Glomerular visceral epithelial cell (primary cell): ENCODE data around the gene MAGI1.
A peak's percentile ranks its signal among the peaks of the same experiment; 100 is the strongest.
"Not testable (repeated sequence)": the region's sequence is repeated elsewhere in the genome, so short reads cannot be mapped to it uniquely, and the experiment has no call there.

Source experiments
- DNase-seq: peaks from one replicate; pipeline ENCODE4 v3.0.0-alpha.2; 2016; ENCODE audit errors: extremely low spot score

MAGI1 gene

DNA sequence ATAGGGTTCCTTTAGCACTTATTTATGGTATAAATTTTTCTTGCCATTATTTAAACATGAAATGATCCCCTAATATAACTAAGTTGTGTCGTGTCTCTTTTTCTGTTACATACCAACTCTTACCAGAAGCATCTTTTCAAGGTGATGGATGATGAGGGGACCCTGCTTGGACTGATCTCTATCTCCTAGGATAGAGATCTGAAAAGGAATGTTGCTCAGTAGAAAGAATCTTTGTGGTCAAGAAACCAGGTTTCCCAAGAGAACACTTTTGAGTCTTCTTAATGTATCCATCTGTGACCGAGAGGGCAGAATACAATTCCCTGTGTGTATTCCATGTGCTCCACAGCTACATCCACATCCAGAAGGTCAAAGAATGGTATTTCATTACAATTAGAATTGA lies 409.7 kb downstream of the MAGI1 start:
- no peak for DNase-seq

DNA sequence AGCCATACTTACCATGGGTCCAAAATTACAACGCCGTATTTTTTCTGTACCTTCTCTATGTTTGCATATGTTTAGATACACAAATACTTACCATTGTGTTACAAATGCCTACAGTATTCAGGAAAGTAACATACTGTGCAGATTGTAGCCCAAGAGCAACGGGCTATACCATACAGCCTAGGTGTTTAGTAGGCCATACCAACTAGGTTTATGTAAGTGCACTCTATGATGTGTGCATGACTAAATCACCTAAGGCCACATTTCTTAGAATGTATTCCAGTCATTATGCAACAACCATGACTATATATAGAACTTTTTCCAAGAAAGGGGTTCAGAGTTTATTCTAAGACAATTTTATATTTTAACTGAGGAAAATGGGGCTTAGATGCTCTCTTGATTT lies 411.7 kb downstream of the MAGI1 start:
- no peak for DNase-seq

DNA sequence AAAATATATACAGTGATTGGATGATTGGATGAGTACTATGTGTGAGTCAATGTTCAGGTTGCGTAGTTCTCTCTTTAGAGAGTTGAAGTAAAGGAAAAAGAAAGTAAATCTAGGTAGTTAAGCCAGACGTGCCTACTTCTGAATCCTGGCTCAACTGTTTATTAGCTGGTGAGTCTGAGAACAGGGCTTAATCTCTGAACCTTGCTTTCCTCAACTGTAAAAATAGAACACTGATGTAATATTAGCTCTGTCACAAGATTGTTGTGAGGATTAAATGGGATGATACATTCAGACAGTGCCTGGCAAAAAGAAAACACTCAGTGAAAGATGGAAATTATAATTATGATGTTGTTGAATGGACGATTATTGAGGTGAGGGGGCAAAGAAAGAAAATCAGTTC lies 413.4 kb downstream of the MAGI1 start:
- DNase-seq: no peak

DNA sequence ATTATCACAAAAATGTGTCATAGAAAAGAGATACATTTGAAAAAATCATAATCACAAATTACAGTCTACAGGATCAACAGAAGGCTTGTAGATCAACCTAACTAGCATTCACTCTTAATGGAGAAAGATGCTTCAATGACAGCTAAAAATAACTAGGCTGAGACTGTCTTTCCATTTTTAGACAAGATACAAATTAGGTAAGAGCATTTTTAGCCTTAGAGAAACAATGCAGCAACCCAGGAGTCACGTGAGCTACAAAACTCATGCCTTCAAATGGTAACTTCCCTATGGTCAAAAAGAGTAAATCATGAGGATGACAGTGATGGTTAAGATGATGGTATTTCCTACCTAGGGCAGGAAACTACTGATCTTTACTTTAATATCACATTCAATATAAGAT lies 415.4 kb downstream of the MAGI1 start:
- DNase-seq: no peak

DNA sequence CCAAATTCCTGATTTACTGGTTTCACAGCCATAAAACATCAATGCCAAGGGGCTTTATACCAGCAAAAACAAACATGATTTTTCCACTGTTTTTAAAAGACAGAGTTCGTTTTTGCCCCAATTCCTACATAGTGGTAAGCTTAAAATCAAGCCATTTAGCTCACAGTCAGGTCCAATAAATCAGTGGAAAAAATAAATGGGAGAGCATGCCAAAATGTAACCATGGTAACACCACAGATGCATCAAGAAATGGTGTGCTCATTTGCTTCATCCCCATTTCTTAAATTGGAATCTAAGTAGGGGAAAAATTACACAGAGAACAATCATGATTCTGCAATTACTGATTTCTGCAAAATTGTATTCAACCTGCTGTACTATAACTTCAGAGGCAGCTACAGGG lies 418.8 kb downstream of the MAGI1 start:
- DNase-seq: no peak

DNA sequence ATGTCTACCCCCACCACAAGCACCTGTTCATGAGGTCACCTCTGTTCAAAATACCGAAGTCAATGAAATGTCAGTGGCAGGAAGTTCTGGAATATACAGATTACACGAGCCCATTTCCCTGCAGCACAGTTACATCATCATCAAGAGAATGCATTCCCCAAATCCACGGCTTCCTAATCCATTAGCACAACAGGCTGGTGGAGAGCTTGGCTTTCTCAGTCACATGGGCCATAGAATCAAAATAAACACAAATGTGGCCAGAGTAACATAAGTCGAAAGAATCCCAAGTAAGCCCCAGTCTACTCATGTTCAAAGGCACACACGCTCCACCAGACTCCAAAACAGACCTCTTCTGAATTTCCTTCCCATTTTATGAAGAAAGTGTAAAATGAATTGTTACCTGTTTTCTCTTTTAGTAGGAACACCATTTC lies 419.3 kb downstream of the MAGI1 start:
- no peak for DNase-seq

DNA sequence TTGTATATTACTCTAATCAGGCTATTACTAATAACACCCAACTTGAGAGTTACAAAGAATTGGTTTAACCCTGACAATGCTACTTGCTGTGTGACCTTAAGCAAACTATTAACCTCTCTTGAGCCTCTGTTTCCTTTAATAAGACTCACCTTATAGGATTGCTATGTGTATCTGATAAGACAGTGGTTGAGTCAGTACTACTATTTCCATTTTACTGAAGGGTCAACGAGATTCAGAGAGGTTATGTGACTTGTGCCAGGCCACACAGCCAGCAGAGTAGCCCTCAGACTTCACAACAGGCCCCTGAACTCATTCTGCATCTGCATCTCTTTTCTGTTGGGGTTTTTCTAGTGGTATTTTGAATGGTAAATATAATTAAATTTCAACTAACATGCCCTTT lies 420.1 kb downstream of the MAGI1 start:
- DNase-seq: no peak

DNA sequence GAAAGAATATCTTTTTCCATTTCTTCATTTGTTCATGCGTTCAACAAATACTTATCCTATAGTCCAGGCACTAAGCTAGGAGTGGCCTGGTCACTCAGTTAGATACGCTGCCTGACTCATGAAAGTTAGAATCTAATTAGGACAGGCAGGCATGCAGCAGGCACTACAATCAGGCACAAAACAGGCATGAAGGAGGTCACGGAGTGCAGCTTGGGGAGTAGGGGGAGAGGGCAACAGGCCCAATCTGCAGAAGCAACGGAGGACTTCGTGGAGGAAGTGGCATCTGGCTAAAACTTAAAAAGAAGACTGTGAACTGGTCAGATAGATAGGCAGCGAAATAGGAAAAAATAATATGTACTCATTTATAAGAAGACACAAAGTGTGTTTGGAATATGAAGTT lies 420.9 kb downstream of the MAGI1 start:
- no peak for DNase-seq

DNA sequence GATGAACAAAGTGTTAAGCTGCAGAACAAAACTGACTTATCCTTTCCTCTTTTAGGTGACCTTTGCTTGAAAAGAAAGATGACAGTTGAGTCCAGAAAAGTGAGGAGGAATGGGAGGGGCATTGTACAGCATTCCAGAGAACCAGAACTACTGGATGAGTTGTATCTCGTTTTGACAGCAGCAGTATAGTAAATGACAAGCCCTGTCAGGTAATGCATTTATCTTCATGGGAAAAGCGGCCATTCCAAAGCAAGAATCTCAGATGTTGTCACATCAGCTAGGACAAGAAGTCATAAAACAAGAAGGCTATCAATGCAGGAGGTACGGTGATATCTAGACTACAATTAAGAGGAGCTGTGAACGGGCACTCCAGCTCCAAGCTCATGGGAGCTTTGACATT lies 421.5 kb downstream of the MAGI1 start:
- DNase-seq: no peak

DNA sequence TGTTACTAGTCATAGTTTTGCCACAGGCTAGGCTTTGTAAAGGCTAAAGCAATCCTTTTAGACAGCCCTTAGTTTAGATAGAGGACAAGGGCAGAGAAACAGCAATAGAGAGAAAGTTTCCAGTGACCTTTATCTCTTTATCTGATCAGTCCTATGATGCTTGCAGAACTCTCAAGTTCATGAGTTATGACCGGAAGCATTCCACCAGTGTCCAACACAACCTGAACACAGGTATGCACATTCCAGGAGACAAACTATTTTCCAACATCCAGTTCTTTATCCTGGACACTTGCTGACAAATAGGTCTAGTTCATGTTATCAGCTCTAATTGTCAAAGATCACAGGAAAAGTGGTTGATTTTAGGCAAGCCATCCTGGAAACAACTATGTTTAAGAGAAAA lies 422.2 kb downstream of the MAGI1 start:
- no peak for DNase-seq

DNA sequence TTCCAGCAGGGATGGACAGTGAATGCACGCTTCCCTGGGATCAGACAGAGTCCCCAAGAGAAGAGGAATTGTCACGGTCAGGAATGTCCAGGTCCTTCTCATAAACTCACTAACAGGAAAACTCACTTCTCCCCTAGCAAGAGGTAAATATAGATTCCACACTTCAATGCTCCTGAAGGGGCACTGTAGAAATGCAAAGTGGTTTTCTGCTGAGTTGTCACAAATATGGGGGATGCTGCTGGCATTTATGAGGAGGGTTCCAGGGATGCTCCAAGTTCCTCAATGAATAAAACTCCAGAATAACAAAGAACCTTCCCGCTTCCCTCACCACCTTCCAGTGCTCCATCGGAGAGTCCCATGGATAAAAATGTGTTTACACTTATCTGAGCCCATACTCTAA lies 423.4 kb downstream of the MAGI1 start:
- DNase-seq: no peak

DNA sequence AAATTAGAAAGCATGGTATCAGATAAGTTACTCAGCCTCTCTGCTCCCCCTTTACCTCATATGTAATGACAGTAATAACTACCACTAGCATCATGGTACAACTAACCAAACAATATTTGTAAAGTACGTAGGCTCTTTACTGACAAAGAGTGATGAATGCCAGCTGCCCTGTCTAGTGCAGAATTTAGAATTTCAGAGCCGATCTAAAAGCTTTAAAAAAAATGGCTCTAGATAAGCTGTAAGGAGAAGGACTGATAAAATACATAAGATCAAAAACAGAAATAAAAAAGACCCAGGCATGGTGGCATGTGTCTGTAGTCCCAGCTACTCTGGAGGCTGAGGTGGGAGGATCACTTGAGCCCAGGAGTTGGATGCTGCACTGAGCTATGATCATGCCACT lies 424.1 kb downstream of the MAGI1 start:
- DNase-seq: no peak

DNA sequence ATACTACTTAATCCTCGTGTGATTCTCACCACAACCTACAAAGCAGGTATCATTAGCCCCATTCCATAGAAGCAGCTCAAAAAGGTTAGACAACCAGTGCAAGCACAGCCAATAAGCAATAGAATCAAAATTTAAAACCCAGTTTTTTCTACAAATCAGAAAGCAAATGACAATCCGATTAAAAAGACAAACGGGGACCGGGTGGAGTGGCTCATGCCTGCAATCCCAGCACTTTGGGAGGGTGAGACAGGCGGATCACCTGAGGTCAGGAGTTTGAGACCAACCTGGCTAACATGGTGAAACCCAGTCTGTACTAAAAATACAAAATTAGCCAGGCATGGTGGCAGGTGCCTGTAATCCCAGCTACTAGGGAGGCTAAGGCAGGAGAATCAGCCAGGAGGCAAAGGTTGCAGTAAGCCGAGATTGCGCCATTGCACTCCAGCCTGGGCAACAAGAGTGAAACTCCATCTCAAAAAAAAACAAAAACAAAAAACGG lies 430.7 kb downstream of the MAGI1 start:
- not testable (repeated sequence) for DNase-seq

DNA sequence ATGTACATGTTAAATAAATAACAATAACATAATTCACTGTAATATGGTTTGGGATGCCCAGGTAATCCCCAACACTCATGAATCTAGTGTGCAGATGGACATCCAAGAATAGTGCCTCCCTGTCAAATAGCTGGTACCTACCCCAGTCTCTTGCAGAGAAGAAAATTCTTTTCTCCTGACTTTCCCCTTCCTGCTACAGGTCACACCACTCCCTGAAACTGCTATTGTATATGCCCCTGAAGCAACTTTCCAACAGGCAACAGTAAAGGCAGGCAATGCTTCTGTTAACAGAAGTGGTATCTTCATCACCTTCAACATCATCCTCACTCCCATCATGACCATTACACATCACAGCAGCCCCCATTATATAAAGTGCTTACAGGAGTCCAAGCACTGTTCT lies 431.6 kb downstream of the MAGI1 start:
- no peak for DNase-seq

DNA sequence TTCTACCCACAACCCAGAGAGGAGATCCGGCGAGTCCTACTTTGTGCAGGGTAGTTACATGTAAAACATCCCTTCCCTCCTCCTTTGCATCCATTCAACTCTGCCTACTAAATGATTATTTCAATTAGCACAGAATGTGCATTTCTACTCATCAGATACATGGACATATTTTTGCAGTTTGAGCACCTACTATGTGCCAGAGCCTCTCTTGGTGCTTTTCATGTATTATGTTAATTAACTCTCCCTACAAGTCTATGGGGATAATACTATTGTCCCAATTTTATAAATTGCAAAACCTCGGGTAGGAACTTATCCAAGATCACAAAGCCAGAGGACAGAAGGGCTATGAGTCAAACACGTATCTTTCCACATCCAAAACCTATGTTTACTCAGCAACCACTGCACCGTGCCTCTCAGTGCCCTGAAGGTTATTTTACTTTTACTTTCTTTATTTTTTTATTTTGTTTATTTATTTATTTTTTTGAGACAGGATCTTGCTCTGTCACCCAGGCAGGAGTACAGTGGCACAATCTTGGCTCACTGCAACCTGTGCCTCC lies 432.8 kb downstream of the MAGI1 start:
- no peak for DNase-seq

DNA sequence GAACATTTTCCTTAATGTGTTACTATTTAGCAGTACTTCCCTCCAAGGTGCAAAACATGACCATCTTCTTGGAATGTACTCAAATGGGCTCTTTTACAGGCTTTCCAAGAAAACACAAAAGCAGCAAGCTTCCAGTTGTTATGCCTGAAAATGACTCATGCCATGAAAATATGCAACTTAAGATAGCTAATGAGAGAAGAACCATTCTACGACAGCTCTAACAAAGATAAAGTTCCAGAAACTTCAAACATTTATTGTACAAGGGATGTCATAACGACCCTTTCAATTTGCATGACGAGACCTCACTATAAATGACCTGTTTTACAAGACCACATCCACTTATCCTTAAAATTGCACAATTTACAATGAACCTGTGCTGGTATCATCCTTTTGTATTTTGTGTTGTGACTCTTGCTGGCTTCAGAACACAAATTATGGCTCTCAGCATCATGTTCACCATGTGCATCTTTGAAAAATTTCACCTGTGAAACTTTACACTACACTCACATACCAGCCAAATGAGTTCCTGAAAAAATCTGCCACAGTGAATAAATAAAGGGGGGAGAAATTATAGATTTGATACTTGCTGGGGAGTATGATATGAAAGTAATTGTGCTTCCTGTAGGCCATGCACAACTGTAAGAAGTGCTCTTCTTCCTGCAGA lies 433.7 kb downstream of the MAGI1 start:
- no peak for DNase-seq

DNA sequence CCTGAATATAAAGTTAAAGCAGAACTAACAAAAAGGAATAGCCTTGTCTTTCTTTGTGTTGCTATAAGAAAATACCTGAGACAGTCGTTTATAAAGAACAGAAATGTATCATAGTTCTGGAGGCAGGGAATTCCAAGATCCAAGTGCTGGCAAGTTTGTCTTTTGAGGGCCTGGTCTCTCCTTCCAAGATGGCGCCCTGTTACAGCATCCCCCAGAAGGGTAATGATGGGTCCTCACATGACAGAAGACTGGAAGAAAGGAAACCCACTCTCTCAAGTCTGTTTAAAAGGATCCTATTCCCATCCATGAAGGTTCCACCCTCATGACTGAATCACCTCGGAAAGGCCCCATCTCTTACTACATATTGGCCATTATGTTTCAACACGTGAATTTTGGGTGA lies 435.1 kb downstream of the MAGI1 start:
- no peak for DNase-seq

DNA sequence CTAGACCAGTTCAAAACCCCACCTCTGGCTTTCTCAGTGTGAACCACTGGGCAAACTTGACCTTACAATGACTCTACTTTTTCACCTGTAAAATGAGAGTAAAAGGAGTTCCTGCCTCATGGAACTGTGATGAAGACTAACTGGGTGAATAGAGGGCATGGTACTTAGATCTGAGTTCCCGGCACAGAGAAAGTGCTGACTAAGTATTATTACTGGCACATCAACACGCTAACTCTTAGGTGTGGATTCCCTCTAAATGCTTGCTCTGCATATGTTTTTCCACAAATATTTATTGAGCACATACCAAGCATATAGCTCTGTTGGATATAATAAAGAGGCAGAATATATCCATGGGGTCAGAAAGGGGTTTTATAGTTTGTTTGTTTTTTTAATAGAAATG lies 437.8 kb downstream of the MAGI1 start:
- DNase-seq: no peak

DNA sequence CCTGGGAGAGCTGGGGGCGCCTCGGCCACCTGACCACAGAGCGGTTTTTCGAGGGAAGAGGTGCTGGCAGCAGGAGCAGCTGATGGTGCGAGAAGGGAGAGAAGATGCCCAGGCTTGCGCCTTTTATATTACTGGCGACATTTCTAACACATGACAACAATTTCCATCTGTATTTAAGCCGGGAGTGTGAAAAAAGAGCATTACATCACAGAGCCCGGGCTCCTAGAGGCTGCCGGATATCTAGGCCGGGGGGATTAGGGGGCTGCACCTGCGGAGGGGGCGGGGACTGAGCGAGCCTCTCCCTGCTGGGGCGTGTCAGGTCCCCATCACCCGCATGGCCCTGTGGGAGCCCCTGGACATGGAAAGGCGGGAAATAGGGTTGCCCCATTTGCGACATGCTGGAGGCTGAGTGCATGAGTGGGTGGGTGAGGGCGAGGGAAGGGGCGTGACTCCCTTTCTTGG lies 440.7 kb downstream of the MAGI1 start:
- DNase-seq: no peak

DNA sequence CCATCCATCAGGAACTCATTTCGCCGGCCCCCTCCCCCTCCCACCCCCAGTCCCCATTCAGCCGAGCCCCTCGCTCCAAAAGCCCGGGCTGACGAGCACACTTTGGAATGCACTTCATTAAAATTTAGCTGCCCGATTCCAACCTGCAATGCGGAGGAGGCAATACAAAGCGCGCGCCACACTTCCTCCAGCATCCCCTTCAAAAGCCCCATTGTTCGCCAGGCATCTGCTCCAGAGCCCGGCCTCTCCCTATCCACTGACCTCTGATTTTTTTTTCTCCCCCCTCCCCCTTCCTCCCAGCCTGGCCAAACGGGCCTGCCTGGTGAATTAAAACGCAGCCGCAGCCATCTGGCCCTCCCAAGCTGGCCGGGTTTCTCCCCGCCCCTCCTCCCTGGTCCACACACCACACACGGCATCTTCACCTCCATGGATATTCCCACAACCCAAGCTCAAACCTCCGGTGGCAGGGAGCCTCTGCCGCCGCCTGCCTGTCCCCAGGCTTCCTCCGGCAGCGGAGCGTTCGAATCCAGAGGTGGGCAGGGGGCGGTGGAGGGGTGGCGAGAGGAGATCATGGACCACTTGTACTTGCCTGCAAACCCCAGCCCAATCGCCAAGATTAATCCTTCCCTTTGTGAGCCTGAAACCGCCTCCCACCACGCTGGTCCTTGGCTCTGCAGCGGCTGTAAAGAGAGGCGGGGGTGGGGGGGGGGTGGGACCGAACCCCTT lies 441.3 kb downstream of the MAGI1 start:
- DNase-seq: peak; percentile 7

DNA sequence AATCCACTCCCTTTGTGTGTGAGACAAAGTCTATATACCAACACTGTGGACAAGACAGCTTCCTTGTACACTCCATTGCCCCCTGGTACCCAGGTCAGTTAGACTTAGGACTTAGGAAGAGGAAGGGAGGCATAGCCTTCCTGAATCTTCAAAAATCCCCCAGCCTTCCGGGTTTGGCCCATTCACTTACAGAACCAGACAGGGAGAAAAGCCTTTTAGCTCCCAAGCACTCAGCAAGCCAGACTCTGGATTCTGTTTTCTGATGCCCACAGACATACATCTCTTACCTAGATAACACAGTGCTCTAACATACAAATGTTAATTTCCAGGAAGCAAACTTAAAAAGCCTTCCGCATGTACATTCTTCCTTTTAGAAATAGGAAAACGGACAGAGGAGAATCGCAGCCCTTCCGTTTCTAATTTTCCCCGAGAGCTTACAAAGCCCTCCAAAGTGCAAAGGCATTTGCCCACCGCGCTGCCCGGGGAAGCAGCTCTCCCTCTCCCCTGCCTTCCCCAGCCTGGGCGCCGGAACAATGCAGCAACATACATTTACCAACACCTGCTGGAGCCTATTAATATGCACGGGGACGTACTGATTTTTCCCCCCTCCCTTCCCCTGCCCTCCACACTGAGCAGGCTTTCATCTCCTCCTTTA lies 442.0 kb downstream of the MAGI1 start:
- no peak for DNase-seq

DNA sequence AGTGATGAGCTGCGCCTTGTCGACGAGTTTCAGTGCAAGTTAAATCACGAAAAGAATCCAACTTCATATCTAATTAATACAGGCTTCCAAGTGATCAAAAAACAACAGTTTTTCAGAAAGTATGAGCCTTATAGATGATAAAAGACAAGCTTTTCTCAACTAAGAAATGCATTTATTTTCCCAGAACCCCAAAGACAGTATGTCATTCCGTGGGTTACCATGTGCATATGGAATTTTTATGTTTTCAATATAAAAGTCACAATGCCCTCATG lies 442.8 kb downstream of the MAGI1 start:
- no peak for DNase-seq
